Keratinocyte (primary cell): Measurements from ENCODE around the gene GSAP. TPM values are rescaled to one million over a fixed set of nuclear protein-coding genes. Genes with fewer than 3 reads are reported as not detected.
"Not testable (repeated sequence)": the region's sequence is repeated elsewhere in the genome, so short reads cannot be mapped to it uniquely, and the experiment has no call there.

ENCODE experiments used
- DNase-seq: peaks from one replicate; pipeline ENCODE4 v3.0.0-alpha.2; 2011; ENCODE audit warnings: low read depth, missing footprints, low spot score
- FAIRE-seq: peaks from 2 replicates; lab custom pipeline; 2011; peaks lifted over from hg19 to GRCh38; lab: Jason Lieb, UNC
- H2AFZ ChIP-seq: 2 replicates; pipeline ENCODE4 v1.6.0; 2012; ENCODE audit warnings: low read length, control low read depth, inconsistent platforms; ENCODE audit not compliant: control insufficient read depth
- H3K27ac ChIP-seq: 2 replicates; pipeline ENCODE4 v1.5.1; 2011; ENCODE audit warnings: low read length; ENCODE audit not compliant: control insufficient read depth, insufficient read depth
- H3K27me3 ChIP-seq: 3 replicates; pipeline ENCODE4 v1.6.0; 2011; ENCODE audit warnings: low read length; ENCODE audit not compliant: control insufficient read depth, insufficient read depth; ENCODE audit errors: extremely low read depth
- H3K36me3 ChIP-seq, 2 experiments: 2 replicates in 1 of 2; 3 replicates in 1 of 2; pipeline ENCODE4 v1.5.1; 2011; ENCODE audit warnings: low read length in 2 of 2, mild to moderate bottlenecking in 1 of 2; ENCODE audit not compliant: control insufficient read depth in 2 of 2, insufficient read depth in 2 of 2; ENCODE audit errors: extremely low read depth in 1 of 2
- H3K4me1 ChIP-seq: 3 replicates; pipeline ENCODE4 v1.5.1; 2011; ENCODE audit warnings: low read length; ENCODE audit not compliant: control insufficient read depth, insufficient read depth; ENCODE audit errors: extremely low read depth
- H3K4me2 ChIP-seq: 3 replicates; pipeline ENCODE4 v1.6.0; 2011; ENCODE audit warnings: low read depth, low read length; ENCODE audit not compliant: control insufficient read depth, insufficient read depth; ENCODE audit errors: extremely low read depth
- H3K4me3 ChIP-seq, 3 experiments: fragments of 200-600 bp in 1 of 3; sonication (generic) in 1 of 3; 2 replicates in 2 of 3; 3 replicates in 1 of 3; pipeline ENCODE4 v1.5.1; 2011 to 2016; ENCODE audit warnings: low read length in 3 of 3, mild to moderate bottlenecking in 3 of 3, control low read depth in 2 of 3, inconsistent platforms in 1 of 3, low read depth in 1 of 3, mixed read lengths in 1 of 3, mixed run types in 1 of 3, moderate library complexity in 1 of 3; ENCODE audit not compliant: control insufficient read depth in 2 of 3, insufficient read depth in 2 of 3; ENCODE audit errors: extremely low read depth in 1 of 3
- H3K79me2 ChIP-seq: 2 replicates; pipeline ENCODE4 v1.6.0; 2012; ENCODE audit warnings: low read length; ENCODE audit not compliant: control insufficient read depth, insufficient read depth
- H3K9ac ChIP-seq: 3 replicates; pipeline ENCODE4 v1.6.0; 2011; ENCODE audit warnings: low read length; ENCODE audit not compliant: control insufficient read depth, insufficient read depth; ENCODE audit errors: extremely low read depth
- H3K9me1 ChIP-seq: 3 replicates; pipeline ENCODE4 v1.6.0; 2011; ENCODE audit warnings: low read length; ENCODE audit not compliant: control insufficient read depth, insufficient read depth; ENCODE audit errors: extremely low read depth
- H3K9me3 ChIP-seq: 2 replicates; pipeline ENCODE4 v1.5.1; 2012; ENCODE audit warnings: low read depth, low read length; ENCODE audit not compliant: control insufficient read depth
- H4K20me1 ChIP-seq: 3 replicates; pipeline ENCODE4 v1.6.0; 2011; ENCODE audit warnings: low read length; ENCODE audit not compliant: control insufficient read depth, insufficient read depth; ENCODE audit errors: extremely low read depth
- EZH2 ChIP-seq: IDR thresholded peaks from one replicate; pipeline ENCODE4 v1.6.1; 2012; ENCODE audit warnings: inconsistent platforms, mild to moderate bottlenecking, low read length, moderate library complexity
- dilution Hi-C: fragments of 300-500 bp; cut with MboI; formaldehyde crosslinking; loops from one replicate; pipeline ENCODE4 v1.7.0; 2020; ENCODE audit warnings: low sequenced_read_pairs; ENCODE audit not compliant: extremely low pct_ligation_motif_present
- polyA plus RNA-seq, 5 experiments: library from polyadenylated mRNA; depleted of rRNA in 3 of 5; stranded (reverse) in 3 of 5; stranded (forward) in 1 of 5; unstranded in 1 of 5; fragments of >200 nt; gene quantifications; 1 replicate in 1 of 5; 2 replicates in 3 of 5; 3 replicates in 1 of 5; pipeline versions ENCODE4 v1.2.1 to v1.2.3, GENCODE V29; 2011 to 2012; ENCODE audit warnings: missing spikeins in 2 of 5, low read depth in 1 of 5, low replicate concordance in 1 of 5
- TF ChIP-seq, protein P1 (sequence below), 3 experiments: IDR thresholded peaks in 1 of 3; conservative IDR thresholded peaks in 1 of 3; optimal IDR thresholded peaks in 1 of 3; 2 replicates in 2 of 3; 3 replicates in 1 of 3; pipeline versions ENCODE3 to v1.5.1; 2011; ENCODE audit warnings: low read length in 3 of 3, mild to moderate bottlenecking in 3 of 3, moderate library complexity in 2 of 3, control low read depth in 1 of 3, inconsistent platforms in 1 of 3; ENCODE audit not compliant: insufficient read depth in 2 of 3; ENCODE audit errors: extremely low read depth in 1 of 3

GSAP gene
- polyA plus RNA-seq, 1 donor (not counting 4 experiments of a cell fraction or from before 2014, with no cell fraction given), result 5.4 TPM

DNA sequence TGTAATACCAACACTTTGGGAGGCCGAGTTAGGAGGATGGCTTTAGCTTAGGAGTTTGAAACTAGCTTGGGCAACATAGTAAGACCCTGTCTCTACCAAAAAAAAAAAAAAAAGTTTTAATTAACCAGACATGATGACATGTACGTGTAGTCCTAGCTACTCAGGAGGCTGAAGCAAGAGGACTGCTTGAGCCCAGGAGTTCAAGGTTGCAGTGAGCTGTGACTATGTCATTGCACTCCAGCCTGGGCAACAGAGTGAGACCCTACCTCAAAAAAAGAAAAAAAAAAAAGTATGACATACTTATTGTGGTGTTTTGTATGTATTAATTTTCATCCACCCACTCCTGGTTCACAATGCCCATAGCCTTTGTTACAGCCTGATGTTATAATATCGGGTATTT lies 69.7 kb downstream of the GSAP start:
- TF ChIP-seq, protein P1, sequence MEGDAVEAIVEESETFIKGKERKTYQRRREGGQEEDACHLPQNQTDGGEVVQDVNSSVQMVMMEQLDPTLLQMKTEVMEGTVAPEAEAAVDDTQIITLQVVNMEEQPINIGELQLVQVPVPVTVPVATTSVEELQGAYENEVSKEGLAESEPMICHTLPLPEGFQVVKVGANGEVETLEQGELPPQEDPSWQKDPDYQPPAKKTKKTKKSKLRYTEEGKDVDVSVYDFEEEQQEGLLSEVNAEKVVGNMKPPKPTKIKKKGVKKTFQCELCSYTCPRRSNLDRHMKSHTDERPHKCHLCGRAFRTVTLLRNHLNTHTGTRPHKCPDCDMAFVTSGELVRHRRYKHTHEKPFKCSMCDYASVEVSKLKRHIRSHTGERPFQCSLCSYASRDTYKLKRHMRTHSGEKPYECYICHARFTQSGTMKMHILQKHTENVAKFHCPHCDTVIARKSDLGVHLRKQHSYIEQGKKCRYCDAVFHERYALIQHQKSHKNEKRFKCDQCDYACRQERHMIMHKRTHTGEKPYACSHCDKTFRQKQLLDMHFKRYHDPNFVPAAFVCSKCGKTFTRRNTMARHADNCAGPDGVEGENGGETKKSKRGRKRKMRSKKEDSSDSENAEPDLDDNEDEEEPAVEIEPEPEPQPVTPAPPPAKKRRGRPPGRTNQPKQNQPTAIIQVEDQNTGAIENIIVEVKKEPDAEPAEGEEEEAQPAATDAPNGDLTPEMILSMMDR (optimal IDR thresholded peaks at IDR 0.05 in 1 of 3, IDR thresholded peaks at IDR 0.05 in 1 of 3, conservative IDR thresholded peaks at IDR 0.05 in 1 of 3; ENCODE audit: extremely low read depth in 1 of 3, insufficient read depth in 2 of 3, low read length in 3 of 3), result no peak
- TF ChIP-seq EZH2, result no peak
- Histone ChIP-seq H3K9me1 (no peaks in the 10 kb centered on the region), H4K20me1 (no peaks in the 10 kb centered on the region), H3K9ac (no peak overlapping the region), H3K79me2 (no peaks in the 10 kb centered on the region), H3K4me3 (no peak overlapping the region), H3K27ac (no peak overlapping the region), H2AFZ (no peak overlapping the region), H3K9me3 (no peaks in the 10 kb centered on the region), H3K36me3 (no peaks in the 10 kb centered on the region), H3K4me2 (no peak overlapping the region), H3K27me3 (no peaks in the 10 kb centered on the region), H3K4me1 (no peaks in the 10 kb centered on the region)
- dilution Hi-C loops, result no loop called here
- FAIRE-seq (no peak), DNase-seq (no peak)

DNA sequence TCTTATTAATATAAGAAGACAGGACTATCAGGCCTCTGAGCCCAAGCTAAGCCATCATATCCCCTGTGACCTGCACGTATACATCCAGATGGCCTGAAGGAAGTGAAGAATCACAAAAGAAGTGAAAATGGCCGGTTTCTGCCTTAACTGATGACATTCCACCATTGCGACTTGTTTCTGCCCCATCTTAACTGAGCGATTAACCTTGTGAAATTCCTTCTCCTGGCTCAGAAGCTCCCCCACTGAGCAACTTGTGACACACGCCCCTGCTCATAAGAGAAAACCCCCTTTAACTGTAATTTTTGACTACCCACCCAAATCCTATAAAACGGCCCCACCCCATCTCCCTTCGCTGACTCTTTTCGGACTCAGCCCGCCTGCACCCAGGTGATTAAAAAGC lies 70.7 kb downstream of the GSAP start:
- H2AFZ ChIP-seq, FAIRE-seq, H3K4me1 ChIP-seq, dilution Hi-C loops, H3K36me3 ChIP-seq, H3K27ac ChIP-seq, H3K4me3 ChIP-seq, H3K9ac ChIP-seq, H3K9me1 ChIP-seq, H3K4me2 ChIP-seq, H3K27me3 ChIP-seq, H4K20me1 ChIP-seq, H3K79me2 ChIP-seq, H3K9me3 ChIP-seq, DNase-seq: not testable (repeated sequence)

DNA sequence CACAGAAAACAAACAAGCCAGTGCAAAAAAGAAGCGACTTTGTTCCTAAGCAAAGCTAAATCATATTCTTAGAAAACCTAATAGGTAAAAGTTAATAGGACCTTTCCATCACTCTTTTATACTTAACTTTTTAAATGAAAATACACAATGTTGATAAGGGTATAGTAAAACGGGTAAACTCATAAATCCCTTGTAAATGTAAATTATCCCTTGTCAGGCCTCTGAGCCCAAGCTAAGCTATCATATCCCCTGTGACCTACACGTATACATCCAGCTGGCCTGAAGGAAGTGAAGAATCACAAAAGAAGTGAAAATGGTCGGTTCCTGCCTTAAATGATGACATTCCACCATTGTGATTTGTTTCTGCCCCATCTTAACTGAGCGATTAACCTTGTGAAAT lies 76.4 kb downstream of the GSAP start:
- dilution Hi-C loops, result no loop called here
- FAIRE-seq (no peak), DNase-seq (no peak)
- Histone ChIP-seq H3K27me3 (no peaks in the 10 kb centered on the region), H3K27ac (no peak overlapping the region), H3K9ac (no peak overlapping the region), H3K36me3 (no peaks in the 10 kb centered on the region), H3K4me1 (no peaks in the 10 kb centered on the region), H3K9me1 (no peaks in the 10 kb centered on the region), H3K79me2 (no peaks in the 10 kb centered on the region), H3K9me3 (no peaks in the 10 kb centered on the region), H3K4me2 (no peak overlapping the region), H3K4me3 (no peak overlapping the region), H4K20me1 (no peaks in the 10 kb centered on the region), H2AFZ (no peak overlapping the region)
- TF ChIP-seq, protein P1 (optimal IDR thresholded peaks at IDR 0.05 in 1 of 3, IDR thresholded peaks at IDR 0.05 in 1 of 3, conservative IDR thresholded peaks at IDR 0.05 in 1 of 3; ENCODE audit: extremely low read depth in 1 of 3, insufficient read depth in 2 of 3, low read length in 3 of 3), result no peak
- TF ChIP-seq EZH2, result no peak
